Measurements from ENCODE around the gene ZFHX3. TPM values are rescaled to one million over a fixed set of nuclear protein-coding genes. Genes with fewer than 3 reads are reported as not detected.

The ZFHX3 gene
- total and polyA plus RNA-seq, 4 donors = 1.5 to 5.9 (median 3.0) TPM

GRCh38 chr16:72962347-72962746 lies 85.6 kb downstream of the ZFHX3 start:
- 92% methylated on average over 8 of the region's 8 CpGs for WGBS
- peaks cover 0 to 14% (median 5%) of the 10 kb centered on the region in 4 donors for H3K36me3 ChIP-seq (ENCODE audit: control insufficient read depth in 4 of 4, insufficient read depth in 3 of 4, low read depth in 1 of 4, low read length in 3 of 4)
- no peak overlapping the region for H3K27ac ChIP-seq (ENCODE audit: low read depth in 1 of 2, low read length in 2 of 2)
- DNase-seq (ENCODE audit: low spot score) = no peak
- no peaks in the 10 kb centered on the region for H3K27me3 ChIP-seq (ENCODE audit: control insufficient read depth in 4 of 4, insufficient read depth in 4 of 4, low read length in 3 of 4)
- no peak overlapping the region for H3K4me3 ChIP-seq (ENCODE audit: low read depth in 1 of 3, low read length in 3 of 3)
- H3K9ac ChIP-seq (ENCODE audit: low read depth in 1 of 2, low read length in 2 of 2) = no peak overlapping the region
- peaks cover 0 to 11% (median 0%) of the 10 kb centered on the region in 4 donors for H3K4me1 ChIP-seq (ENCODE audit: control insufficient read depth in 4 of 4, insufficient read depth in 4 of 4, low read length in 3 of 4)
- H3K9me3 ChIP-seq (ENCODE audit: control insufficient read depth in 4 of 4, low read length in 3 of 4) = no peaks in the 10 kb centered on the region
- TF ChIP-seq CTCF (IDR thresholded peaks at IDR 0.05; ENCODE audit: low read depth, low read length, missing input control) (no peak), TAF1 (conservative IDR thresholded peaks at IDR 0.05) (no peak), HNF4G (IDR thresholded peaks at IDR 0.05) (no peak), RXRA (IDR thresholded peaks at IDR 0.05) (no peak), FOXA2 (IDR thresholded peaks at IDR 0.05) (no peak), FOXA1 (IDR thresholded peaks at IDR 0.05) (no peak)

DNA sequence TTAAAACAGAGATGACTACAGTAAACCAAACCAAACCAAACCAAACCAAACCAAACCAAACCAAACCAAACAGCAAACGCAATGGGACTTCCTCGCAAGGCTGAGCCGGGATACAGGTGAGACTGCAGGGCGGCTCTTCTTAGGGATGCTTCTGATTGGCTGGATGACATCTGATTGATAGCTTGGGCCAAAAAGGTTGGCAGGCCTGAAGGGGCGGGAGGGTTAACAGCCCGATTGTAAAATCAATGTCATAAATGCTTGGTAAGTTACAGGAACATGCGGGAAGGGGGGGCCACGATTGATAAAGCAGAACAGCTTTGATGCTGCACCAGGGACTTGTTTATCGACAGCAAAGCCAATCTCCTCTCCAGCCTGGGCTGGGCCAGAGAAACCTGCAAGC lies 86.1 kb downstream of the ZFHX3 start:
- H3K27me3 ChIP-seq (ENCODE audit: control insufficient read depth in 4 of 4, insufficient read depth in 4 of 4, low read length in 3 of 4) = no peaks in the 10 kb centered on the region
- H3K9me3 ChIP-seq (ENCODE audit: control insufficient read depth in 4 of 4, low read length in 3 of 4) = no peaks in the 10 kb centered on the region
- DNase-seq (ENCODE audit: low spot score) = no peak
- TF ChIP-seq RAD21 (IDR thresholded peaks at IDR 0.05) (no peak), FOXA1 (IDR thresholded peaks at IDR 0.05) (no peak), SP1 (IDR thresholded peaks at IDR 0.05) (no peak), HNF4G (IDR thresholded peaks at IDR 0.05) (no peak), YY1 (IDR thresholded peaks at IDR 0.05) (no peak), JUND (IDR thresholded peaks at IDR 0.05) (no peak), EGR1 (IDR thresholded peaks at IDR 0.05; ENCODE audit: low read depth in 2 of 2) (no peak), GABPA (IDR thresholded peaks at IDR 0.05 in 1 of 2, conservative IDR thresholded peaks at IDR 0.05 in 1 of 2) (no peak), HNF4A (conservative IDR thresholded peaks at IDR 0.05) (no peak), CTCF (IDR thresholded peaks at IDR 0.05; ENCODE audit: low read depth, low read length, missing input control) (no peak), NR2F2 (IDR thresholded peaks at IDR 0.05) (no peak), TAF1 (conservative IDR thresholded peaks at IDR 0.05) (no peak), RXRA (IDR thresholded peaks at IDR 0.05) (no peak), FOXA2 (IDR thresholded peaks at IDR 0.05) (no peak), MAX (IDR thresholded peaks at IDR 0.05) (no peak)
- TF ChIP-seq, protein P1, sequence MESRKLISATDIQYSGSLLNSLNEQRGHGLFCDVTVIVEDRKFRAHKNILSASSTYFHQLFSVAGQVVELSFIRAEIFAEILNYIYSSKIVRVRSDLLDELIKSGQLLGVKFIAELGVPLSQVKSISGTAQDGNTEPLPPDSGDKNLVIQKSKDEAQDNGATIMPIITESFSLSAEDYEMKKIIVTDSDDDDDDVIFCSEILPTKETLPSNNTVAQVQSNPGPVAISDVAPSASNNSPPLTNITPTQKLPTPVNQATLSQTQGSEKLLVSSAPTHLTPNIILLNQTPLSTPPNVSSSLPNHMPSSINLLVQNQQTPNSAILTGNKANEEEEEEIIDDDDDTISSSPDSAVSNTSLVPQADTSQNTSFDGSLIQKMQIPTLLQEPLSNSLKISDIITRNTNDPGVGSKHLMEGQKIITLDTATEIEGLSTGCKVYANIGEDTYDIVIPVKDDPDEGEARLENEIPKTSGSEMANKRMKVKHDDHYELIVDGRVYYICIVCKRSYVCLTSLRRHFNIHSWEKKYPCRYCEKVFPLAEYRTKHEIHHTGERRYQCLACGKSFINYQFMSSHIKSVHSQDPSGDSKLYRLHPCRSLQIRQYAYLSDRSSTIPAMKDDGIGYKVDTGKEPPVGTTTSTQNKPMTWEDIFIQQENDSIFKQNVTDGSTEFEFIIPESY (IDR thresholded peaks at IDR 0.05) = no peak
- TF ChIP-seq, protein P2, sequence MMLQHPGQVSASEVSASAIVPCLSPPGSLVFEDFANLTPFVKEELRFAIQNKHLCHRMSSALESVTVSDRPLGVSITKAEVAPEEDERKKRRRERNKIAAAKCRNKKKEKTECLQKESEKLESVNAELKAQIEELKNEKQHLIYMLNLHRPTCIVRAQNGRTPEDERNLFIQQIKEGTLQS (IDR thresholded peaks at IDR 0.05) = no peak
- TF ChIP-seq, protein P3, sequence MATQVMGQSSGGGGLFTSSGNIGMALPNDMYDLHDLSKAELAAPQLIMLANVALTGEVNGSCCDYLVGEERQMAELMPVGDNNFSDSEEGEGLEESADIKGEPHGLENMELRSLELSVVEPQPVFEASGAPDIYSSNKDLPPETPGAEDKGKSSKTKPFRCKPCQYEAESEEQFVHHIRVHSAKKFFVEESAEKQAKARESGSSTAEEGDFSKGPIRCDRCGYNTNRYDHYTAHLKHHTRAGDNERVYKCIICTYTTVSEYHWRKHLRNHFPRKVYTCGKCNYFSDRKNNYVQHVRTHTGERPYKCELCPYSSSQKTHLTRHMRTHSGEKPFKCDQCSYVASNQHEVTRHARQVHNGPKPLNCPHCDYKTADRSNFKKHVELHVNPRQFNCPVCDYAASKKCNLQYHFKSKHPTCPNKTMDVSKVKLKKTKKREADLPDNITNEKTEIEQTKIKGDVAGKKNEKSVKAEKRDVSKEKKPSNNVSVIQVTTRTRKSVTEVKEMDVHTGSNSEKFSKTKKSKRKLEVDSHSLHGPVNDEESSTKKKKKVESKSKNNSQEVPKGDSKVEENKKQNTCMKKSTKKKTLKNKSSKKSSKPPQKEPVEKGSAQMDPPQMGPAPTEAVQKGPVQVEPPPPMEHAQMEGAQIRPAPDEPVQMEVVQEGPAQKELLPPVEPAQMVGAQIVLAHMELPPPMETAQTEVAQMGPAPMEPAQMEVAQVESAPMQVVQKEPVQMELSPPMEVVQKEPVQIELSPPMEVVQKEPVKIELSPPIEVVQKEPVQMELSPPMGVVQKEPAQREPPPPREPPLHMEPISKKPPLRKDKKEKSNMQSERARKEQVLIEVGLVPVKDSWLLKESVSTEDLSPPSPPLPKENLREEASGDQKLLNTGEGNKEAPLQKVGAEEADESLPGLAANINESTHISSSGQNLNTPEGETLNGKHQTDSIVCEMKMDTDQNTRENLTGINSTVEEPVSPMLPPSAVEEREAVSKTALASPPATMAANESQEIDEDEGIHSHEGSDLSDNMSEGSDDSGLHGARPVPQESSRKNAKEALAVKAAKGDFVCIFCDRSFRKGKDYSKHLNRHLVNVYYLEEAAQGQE (IDR thresholded peaks at IDR 0.05) = no peak
- no peak overlapping the region for H3K27ac ChIP-seq (ENCODE audit: low read depth in 1 of 2, low read length in 2 of 2)
- WGBS = 73% methylated on average over 9 of the region's 9 CpGs
- H3K4me1 ChIP-seq (ENCODE audit: control insufficient read depth in 4 of 4, insufficient read depth in 4 of 4, low read length in 3 of 4) = peaks cover 0 to 11% (median 0%) of the 10 kb centered on the region in 4 donors
- no peak overlapping the region for H3K9ac ChIP-seq (ENCODE audit: low read depth in 1 of 2, low read length in 2 of 2)
- H3K4me3 ChIP-seq (ENCODE audit: low read depth in 1 of 3, low read length in 3 of 3) = no peak overlapping the region
- peaks cover 0 to 14% (median 5%) of the 10 kb centered on the region in 4 donors for H3K36me3 ChIP-seq (ENCODE audit: control insufficient read depth in 4 of 4, insufficient read depth in 3 of 4, low read depth in 1 of 4, low read length in 3 of 4)

Measured in liver (tissue), 9 donors.